ENCODE data around the gene MKNK1.

Gene MKNK1

DNA sequence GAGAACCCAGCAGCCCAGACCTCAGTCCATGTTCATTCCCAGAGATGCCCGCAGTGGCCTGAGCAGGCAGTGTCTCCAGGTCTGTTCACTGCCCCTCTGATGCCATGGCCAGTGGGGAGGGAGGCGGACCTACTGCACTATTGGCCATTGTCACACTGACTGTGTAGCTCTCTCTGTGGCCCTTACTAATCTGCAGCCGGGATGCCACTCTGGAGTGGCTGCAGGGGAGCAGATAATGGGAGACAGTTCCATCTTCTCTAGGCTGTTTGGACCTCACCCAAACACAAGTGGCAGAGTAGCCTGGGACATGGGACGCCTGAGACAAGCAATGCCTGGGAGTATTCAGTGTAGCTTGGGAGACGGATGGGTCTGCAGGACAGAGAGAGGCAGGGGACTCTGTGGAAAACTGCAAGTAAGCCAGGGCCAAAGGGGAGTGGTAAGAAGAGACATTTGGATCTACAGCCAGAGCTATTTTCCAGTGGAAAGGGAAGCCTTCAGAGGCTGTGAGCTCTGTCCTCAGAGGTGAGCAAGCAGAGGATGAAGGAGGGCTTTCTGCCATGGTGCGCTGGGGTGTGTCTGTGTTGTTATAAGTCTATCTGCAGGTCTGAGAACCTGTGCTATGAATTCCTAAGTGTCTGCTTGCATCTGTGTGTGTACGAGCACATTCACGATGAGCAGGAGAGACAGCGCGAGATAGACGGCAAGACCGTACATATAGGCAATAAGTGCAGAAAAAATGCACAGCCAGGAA is 87.7 kb downstream of the MKNK1 start:
- TF ChIP-seq TAF1 (IDR thresholded peaks at IDR 0.05; ENCODE audit: borderline replicate concordance, low read depth, low read length) (no peak), POLR2A (IDR thresholded peaks at IDR 0.05; ENCODE audit: low read depth, low read length) (no peak), POLR2AphosphoS5 (IDR thresholded peaks at IDR 0.05; ENCODE audit: low read depth, low read length) (no peak)
- no peak for FAIRE-seq
- DNase-seq (ENCODE audit: insufficient read length) = no peak

GRCh38 chr1:46515576-46515975 is 88.5 kb downstream of the MKNK1 start:
- no peak for TF ChIP-seq POLR2AphosphoS5 (IDR thresholded peaks at IDR 0.05; ENCODE audit: low read depth, low read length)
- no peak for DNase-seq (ENCODE audit: insufficient read length)
- no peak for FAIRE-seq

DNA sequence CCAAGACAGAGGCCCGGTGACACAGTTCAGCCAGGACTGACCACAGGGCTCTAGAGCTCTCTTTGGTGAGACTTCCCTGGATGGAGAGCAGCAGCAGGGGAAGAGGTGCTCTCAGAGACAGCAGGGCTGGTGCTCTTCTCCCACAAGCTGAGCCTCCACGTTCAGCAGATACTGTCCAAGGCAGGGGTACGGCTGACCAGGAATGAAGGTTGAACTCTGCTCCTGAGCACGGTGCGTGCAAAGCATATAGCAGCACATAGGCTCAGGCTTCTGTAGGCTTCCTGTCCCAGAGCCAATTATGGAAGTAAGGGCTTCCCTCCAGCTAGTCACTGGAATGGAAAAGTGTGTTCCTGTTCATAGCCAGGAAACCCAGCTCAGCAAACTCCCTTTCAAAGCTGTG is 90.5 kb downstream of the MKNK1 start:
- DNase-seq (ENCODE audit: insufficient read length) (no peak), FAIRE-seq (no peak)
- TF ChIP-seq POLR2AphosphoS5 (IDR thresholded peaks at IDR 0.05; ENCODE audit: low read depth, low read length) (no peak), TAF1 (IDR thresholded peaks at IDR 0.05; ENCODE audit: borderline replicate concordance, low read depth, low read length) (no peak), POLR2A (IDR thresholded peaks at IDR 0.05; ENCODE audit: low read depth, low read length) (no peak)

DNA sequence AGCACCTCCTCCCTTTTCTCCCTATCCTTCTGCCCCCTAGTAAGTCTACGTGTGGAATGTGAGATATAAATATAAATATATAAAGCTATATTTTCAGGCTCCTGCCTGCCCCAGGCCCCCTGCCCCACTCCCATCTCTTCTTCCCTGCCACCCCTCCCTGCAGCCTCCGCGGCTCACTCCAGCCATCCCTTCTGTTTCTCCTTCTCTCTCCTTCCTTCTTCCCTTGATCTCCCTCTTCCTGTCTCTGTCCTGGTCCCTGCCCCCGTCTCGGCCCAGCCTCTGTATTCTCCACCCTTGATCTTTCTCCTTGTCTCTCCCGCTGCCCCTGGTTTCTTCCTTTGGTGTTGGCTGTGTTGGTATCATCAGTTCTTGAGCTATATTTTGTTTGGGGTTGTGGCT is 91.3 kb downstream of the MKNK1 start:
- TF ChIP-seq POLR2A (IDR thresholded peaks at IDR 0.05; ENCODE audit: low read depth, low read length) = no peak
- no peak for TF ChIP-seq TAF1 (IDR thresholded peaks at IDR 0.05; ENCODE audit: borderline replicate concordance, low read depth, low read length)
- no peak for TF ChIP-seq POLR2AphosphoS5 (IDR thresholded peaks at IDR 0.05; ENCODE audit: low read depth, low read length)
- FAIRE-seq = no peak
- DNase-seq (ENCODE audit: insufficient read length) = no peak

DNA sequence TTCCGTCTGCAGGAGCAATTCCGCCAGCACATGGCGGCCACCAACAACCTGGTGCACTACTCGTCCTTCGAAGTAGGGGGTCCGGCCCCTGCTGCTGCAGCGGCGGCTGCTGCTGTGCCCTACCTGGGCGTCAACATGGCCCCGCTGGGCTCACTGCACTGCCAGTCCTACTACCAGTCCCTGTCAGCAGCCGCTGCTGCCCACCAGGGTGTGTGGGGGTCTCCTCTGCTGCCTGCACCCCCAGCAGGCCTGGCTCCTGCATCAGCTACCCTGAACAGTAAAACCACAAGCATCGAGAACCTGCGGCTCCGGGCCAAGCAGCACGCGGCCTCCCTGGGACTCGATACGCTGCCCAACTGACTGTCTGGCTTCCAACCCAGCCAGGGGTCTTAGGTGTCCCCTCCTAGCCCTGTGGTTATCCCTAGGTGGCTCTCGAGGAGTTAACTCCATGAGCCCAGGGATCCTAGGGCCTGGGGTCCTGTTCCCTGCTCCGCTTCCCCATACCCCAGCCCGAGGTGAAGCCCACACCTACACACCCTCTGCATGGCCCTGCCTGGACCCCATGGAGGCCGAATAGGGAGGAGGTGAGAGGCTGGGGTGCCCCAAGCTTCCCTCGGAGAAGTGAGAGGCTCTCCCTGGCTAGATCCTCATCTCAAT is 91.8 kb downstream of the MKNK1 start:
- DNase-seq (ENCODE audit: insufficient read length) = no peak
- no peak for TF ChIP-seq POLR2A (IDR thresholded peaks at IDR 0.05; ENCODE audit: low read depth, low read length)
- no peak for TF ChIP-seq TAF1 (IDR thresholded peaks at IDR 0.05; ENCODE audit: borderline replicate concordance, low read depth, low read length)
- no peak for TF ChIP-seq POLR2AphosphoS5 (IDR thresholded peaks at IDR 0.05; ENCODE audit: low read depth, low read length)
- no peak for FAIRE-seq

GRCh38 chr1:46510998-46511365 is 93.1 kb downstream of the MKNK1 start:
- FAIRE-seq (no peak), DNase-seq (ENCODE audit: insufficient read length) (no peak)
- TF ChIP-seq TAF1 (IDR thresholded peaks at IDR 0.05; ENCODE audit: borderline replicate concordance, low read depth, low read length) = no peak
- TF ChIP-seq POLR2AphosphoS5 (IDR thresholded peaks at IDR 0.05; ENCODE audit: low read depth, low read length) = no peak

GRCh38 chr1:46510341-46510997 is 93.6 kb downstream of the MKNK1 start:
- FAIRE-seq (no peak), DNase-seq (ENCODE audit: insufficient read length) (no peak)
- TF ChIP-seq TAF1 (IDR thresholded peaks at IDR 0.05; ENCODE audit: borderline replicate concordance, low read depth, low read length) = no peak
- no peak for TF ChIP-seq POLR2A (IDR thresholded peaks at IDR 0.05; ENCODE audit: low read depth, low read length)
- TF ChIP-seq POLR2AphosphoS5 (IDR thresholded peaks at IDR 0.05; ENCODE audit: low read depth, low read length) = no peak

DNA sequence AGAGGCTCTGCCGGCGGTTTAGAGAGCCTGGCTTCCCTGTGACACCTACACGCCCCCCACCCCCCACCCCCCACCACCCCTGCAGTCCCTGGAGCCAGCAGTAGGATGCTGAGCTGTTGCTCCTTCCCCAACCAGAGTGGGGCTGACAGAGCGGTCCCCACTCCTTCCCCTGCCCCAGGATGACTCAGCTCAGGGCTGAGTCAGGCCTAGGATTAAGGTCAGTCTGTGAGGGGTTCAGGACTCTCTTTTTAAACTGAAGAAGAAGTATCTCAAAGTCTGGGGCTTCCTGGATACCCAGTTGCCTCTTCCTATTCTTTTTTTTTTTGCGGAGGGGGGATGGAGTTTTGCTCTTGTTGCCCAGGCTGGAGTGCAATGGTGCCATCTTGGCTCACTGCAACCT is 95.3 kb downstream of the MKNK1 start:
- TF ChIP-seq POLR2A (IDR thresholded peaks at IDR 0.05; ENCODE audit: low read depth, low read length) (no peak), POLR2AphosphoS5 (IDR thresholded peaks at IDR 0.05; ENCODE audit: low read depth, low read length) (no peak), TAF1 (IDR thresholded peaks at IDR 0.05; ENCODE audit: borderline replicate concordance, low read depth, low read length) (no peak)
- DNase-seq (ENCODE audit: insufficient read length) (no peak), FAIRE-seq (no peak)
